Neutrophil (primary cell): ENCODE results near the gene MBNL1.
A peak's percentile ranks its signal among the peaks of the same experiment; 100 is the strongest.

Experiments
- H3K27ac ChIP-seq: fragments of 200-600 bp; sonication (generic); 2 replicates; pipeline ENCODE4 v1.5.1; 2016; ENCODE audit warnings: mild to moderate bottlenecking, moderate library complexity
- H3K27me3 ChIP-seq: fragments of 200-600 bp; sonication (generic); 2 replicates; pipeline ENCODE4 v1.6.0; 2016; ENCODE audit warnings: mild to moderate bottlenecking
- H3K36me3 ChIP-seq: fragments of 200-600 bp; sonication (generic); 2 replicates; pipeline ENCODE4 v1.5.1; 2017
- H3K4me1 ChIP-seq, 2 experiments: fragments of 200-600 bp in 1 of 2; sonication (generic) in 1 of 2; 1 replicate in 1 of 2; 2 replicates in 1 of 2; pipeline versions ENCODE4 v1.5.1 to v1.6.1; 2013 to 2016; ENCODE audit warnings: low read depth in 1 of 2, low read length in 1 of 2, mild to moderate bottlenecking in 1 of 2, moderate library complexity in 1 of 2; ENCODE audit not compliant: control insufficient read depth in 1 of 2, insufficient read depth in 1 of 2
- H3K4me3 ChIP-seq, 2 experiments: fragments of 200-600 bp in 1 of 2; sonication (generic) in 1 of 2; 1 replicate in 1 of 2; 2 replicates in 1 of 2; pipeline ENCODE4 v1.5.1; 2013 to 2016; ENCODE audit warnings: low read depth in 1 of 2, low read length in 1 of 2, mild to moderate bottlenecking in 1 of 2, moderate library complexity in 1 of 2
- H3K9me3 ChIP-seq: fragments of 200-600 bp; sonication (generic); 2 replicates; pipeline ENCODE4 v1.5.1; 2016
- TF ChIP-seq, protein P1 (sequence below): fragments of 200-600 bp; sonication (generic); IDR thresholded peaks from 2 replicates; pipeline ENCODE4 v1.5.1; 2016; ENCODE audit warnings: antibody characterized with exemption

The MBNL1 gene

DNA sequence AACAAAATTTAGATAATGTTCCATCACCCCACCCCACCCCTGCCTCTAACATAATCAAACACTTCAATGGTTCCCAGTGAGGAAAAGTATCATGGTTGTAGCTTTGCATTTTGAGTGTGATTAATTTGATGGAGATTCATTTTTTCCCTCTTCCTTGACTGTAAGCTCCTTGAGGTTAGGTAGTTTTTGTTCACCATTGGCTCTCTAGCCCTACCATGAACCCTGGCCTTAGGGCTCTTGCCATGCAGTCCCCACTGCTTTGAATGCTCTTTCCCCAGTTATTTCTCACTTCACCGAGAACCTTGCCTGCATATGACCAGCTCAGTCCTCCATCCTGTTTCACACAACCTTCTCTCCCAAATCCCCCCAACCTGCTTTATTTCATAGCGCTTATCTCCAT, 5.0 kb upstream of the MBNL1 start:
- Histone ChIP-seq H3K4me1 (peaks cover 55 to 56% of the 10 kb centered on the region in 2 experiments), H3K27me3 (no peaks in the 10 kb centered on the region), H3K4me3 (no peak overlapping the region), H3K9me3 (no peaks in the 10 kb centered on the region), H3K36me3 (no peaks in the 10 kb centered on the region), H3K27ac (peak overlapping the region; percentile 23)
- TF ChIP-seq, protein P1, sequence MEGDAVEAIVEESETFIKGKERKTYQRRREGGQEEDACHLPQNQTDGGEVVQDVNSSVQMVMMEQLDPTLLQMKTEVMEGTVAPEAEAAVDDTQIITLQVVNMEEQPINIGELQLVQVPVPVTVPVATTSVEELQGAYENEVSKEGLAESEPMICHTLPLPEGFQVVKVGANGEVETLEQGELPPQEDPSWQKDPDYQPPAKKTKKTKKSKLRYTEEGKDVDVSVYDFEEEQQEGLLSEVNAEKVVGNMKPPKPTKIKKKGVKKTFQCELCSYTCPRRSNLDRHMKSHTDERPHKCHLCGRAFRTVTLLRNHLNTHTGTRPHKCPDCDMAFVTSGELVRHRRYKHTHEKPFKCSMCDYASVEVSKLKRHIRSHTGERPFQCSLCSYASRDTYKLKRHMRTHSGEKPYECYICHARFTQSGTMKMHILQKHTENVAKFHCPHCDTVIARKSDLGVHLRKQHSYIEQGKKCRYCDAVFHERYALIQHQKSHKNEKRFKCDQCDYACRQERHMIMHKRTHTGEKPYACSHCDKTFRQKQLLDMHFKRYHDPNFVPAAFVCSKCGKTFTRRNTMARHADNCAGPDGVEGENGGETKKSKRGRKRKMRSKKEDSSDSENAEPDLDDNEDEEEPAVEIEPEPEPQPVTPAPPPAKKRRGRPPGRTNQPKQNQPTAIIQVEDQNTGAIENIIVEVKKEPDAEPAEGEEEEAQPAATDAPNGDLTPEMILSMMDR, result no peak

DNA sequence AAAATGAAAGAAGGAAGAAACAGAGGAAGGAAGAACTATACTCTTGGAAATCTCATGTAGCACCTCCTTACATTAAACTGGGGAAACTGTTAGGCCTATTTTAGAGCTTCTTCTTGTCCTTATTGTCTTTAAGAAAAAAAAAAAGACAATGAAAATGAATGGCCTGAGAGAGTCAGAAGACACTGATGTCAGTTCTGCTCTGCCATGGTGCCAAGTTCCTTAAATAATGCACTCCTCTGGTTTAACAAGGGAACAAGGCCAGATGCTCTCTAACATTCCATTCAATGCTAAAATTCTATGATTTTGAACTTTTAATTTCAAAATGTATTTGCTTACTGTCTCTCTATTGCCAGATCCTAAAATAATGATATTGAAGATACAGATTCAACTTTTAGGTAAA, 4.4 kb upstream of the MBNL1 start:
- peaks cover 48 to 51% of the 10 kb centered on the region in 2 experiments for H3K4me1 ChIP-seq
- no peaks in the 10 kb centered on the region for H3K27me3 ChIP-seq
- H3K36me3 ChIP-seq, result no peaks in the 10 kb centered on the region
- H3K27ac ChIP-seq, result peak overlapping the region; percentile 21
- no peak overlapping the region for H3K4me3 ChIP-seq
- H3K9me3 ChIP-seq, result no peaks in the 10 kb centered on the region
- TF ChIP-seq, protein P1, result no peak

DNA sequence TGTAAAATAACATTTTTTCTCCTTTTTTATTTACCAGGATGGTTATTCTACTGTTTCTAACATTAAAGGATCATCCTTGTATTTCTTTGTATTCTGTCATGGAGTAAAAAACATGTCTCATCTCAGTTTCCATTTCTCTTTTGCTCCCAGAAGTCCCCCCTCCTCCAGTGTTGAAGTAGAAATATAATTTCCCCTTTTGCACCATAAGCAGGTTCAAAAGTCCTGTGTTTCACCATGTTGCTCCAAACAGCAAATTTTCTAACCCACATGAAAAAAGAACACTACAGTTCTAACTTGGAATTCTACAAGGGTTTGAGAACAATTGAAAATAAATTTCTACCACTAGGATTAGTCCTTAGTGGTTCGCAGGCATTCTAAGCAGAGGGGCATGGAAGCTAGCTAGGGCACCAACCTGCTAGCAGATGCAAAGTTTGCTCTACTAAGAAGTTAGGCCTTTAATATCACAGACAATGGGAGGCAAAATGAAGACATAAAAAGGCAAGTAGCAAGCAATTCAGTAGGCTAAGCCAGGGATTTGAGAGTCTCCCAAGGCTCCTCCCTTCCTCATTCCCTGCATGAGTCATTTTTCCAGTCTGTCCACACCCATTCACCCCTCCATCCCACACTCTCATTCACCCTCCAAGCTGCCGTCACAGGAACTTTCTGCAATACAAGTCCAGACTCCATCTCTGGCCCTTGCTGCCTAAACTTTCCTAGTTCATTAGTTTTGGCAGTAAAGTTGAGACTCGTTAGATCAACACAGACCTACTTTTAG, 2.3 kb upstream of the MBNL1 start:
- no peaks in the 10 kb centered on the region for H3K36me3 ChIP-seq
- TF ChIP-seq, protein P1, result no peak
- no peak overlapping the region for H3K4me3 ChIP-seq
- H3K9me3 ChIP-seq, result no peaks in the 10 kb centered on the region
- H3K4me1 ChIP-seq, result peaks cover 43 to 46% of the 10 kb centered on the region in 2 experiments
- peak overlapping the region; percentile 97 for H3K27ac ChIP-seq
- no peaks in the 10 kb centered on the region for H3K27me3 ChIP-seq

DNA sequence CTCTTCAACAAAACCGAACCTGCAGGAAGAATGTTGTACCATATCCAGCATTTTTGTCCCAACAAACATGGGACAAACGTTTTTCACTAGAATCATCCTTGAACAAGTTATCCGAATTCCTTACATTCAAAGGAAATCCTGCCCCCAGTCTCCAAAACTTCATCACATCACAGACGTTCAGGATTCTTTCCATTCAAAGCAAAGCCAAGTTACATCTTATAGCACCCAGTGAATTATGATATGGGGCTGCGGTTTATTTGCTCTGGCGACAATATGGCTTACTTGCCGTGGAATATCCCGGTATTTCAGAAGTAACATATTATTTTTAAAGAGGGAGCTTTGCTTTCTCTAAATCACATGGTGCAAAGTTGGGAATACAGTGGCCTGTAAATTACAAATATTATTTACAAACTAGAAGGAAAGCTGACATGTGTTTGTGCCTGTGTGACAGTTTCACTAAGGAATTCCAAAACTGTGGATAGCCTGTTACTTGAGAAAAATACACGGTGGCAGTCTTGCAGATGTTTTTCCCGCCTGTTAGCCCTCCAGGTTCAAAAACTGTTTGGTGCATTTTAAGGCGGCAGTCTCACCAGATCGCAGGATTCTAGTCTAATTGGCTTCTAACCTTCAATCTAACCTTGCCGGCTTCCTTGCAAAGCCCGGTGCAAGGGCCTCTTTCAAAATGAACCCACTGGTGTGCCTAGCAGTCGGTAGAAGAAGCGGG, 736 bp upstream of the MBNL1 start:
- Histone ChIP-seq H3K36me3 (no peaks in the 10 kb centered on the region), H3K27ac (peak overlapping the region; percentile 97), H3K27me3 (no peaks in the 10 kb centered on the region), H3K9me3 (no peaks in the 10 kb centered on the region), H3K4me1 (peaks cover 59 to 61% of the 10 kb centered on the region in 2 experiments), H3K4me3 (peak overlapping the region; percentile 86 to 88)
- TF ChIP-seq, protein P1, result no peak

DNA sequence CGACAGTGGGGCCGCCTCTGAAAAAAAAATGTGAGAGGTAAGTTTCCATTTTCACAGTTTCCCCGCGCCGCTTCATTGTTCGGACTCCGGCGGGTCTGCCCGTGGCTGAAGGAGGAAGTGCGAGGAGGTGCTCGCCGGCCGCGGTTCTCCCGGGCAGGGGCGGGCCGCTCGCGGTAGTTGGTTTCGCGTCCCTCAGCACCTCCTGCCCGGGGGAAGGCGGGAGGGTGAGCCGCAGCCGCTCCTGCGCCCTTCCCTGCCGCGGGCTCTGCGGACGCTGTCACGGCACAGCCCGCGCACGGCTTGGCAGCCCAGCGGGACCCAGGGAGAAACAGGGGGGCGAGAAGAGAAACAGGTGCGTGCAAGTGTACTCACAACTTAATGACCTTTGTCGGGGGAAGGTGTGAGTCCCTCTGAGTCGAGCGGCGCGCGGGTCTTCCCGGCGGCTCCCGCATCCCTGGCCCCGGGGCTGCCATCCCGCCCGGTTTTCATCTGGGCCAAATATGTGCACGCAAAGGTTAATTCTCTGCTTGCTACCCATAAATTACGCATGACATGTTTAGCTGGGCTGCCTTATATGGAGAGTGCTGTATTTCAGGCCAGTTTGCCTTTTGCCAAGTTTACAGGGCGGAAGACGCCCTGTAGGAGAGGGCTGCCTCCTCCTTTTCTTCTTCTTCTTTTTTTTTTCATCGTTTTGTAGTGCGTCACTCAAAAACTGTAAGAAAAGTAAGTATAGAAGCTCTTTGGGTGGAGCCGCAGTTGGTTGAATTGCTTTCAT, 514 bp downstream of the MBNL1 start:
- Histone ChIP-seq H3K4me3 (peak overlapping the region; percentile 86 to 88), H3K27me3 (no peaks in the 10 kb centered on the region), H3K27ac (peak overlapping the region; percentile 97), H3K4me1 (peaks cover 63 to 69% of the 10 kb centered on the region in 2 experiments), H3K9me3 (no peaks in the 10 kb centered on the region), H3K36me3 (no peaks in the 10 kb centered on the region)
- TF ChIP-seq, protein P1, result peak; percentile 53
